NAMALWA (cell line): Measurements from ENCODE around the gene HEATR5A.

Source experiments
- DNase-seq: peaks from one replicate; pipeline ENCODE4 v3.0.0-alpha.2; 2015; ENCODE audit warnings: low spot score

The HEATR5A gene

DNA sequence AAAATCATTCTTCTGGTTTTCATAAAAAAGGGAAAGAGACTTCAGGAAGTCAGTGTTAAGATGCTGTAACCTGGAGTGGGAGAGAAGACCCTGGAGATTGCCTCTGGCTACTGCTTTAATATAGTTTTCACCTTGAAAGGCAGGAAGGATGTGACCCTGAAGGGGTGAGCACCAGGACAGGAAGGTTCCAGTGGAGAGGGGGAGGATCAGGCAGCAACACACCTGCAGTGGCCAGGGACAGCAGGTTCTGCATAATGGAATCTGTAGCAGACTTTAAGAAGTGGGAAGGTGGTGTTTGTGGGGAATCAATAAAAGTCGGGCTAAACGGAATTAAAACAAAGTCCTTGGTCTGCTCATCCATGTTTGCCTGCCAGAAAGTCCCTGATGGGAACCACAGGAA, 6.3 kb upstream of the HEATR5A start:
- no peak for DNase-seq

GRCh38 chr14:31425905-31426304, 5.6 kb upstream of the HEATR5A start:
- no peak for DNase-seq

GRCh38 chr14:31421200-31421599, 850 bp upstream of the HEATR5A start:
- no peak for DNase-seq

DNA sequence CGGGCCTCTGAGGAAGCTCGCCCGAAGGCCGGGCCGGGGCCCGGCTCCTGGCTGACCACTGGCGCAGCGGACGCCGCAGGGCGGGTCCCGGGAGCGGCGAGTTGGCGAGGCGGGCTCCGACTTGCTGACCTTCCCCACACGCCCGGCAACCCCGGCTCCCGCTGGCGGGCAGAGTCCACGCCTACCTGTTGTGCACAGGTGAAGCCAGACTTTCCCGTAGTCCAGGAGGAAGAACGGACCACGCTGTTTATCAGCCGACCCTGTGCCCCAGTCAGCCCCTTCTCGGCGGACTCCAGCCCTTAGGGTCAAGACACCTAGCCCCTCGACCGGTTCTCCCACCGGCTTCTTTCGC, 407 bp downstream of the HEATR5A start:
- no peak for DNase-seq

- DNase-seq = peak; percentile 16
Measured at GRCh38 chr14:31419179-31419966, 977 bp downstream of the HEATR5A start.

GRCh38 chr14:31418440-31418839, 1.9 kb downstream of the HEATR5A start:
- no peak for DNase-seq

- no peak for DNase-seq
Measured at GRCh38 chr14:31414190-31414833, 6.0 kb downstream of the HEATR5A start.

DNA sequence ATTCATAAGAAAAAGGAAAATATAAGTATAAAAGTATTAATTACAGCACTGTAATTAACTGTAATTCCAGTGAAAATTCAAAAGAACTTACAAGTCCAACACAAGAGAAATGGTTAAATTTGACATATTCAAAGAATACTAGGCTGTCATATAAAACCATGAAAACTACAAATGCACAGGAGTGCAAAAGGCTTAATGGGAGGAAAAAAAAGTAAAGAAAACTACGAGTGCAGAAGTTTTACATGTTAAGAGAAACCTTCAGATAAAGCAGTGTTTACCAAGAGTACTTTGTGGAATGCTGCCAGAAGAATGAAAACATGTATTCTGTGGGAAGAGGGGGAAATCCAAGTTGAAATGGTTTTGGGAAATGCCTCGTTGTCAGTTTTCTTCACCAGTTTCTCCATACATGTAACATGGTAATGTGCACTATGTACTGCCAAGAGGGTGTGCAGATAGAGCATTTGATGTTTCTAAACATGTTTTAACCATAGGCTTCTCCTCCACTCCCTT, 9.1 kb downstream of the HEATR5A start:
- no peak for DNase-seq

GRCh38 chr14:31410048-31410650, 10.2 kb downstream of the HEATR5A start:
- peak; percentile 66 for DNase-seq

- no peak for DNase-seq
Measured at GRCh38 chr14:31408421-31408820, 11.9 kb downstream of the HEATR5A start.

DNA sequence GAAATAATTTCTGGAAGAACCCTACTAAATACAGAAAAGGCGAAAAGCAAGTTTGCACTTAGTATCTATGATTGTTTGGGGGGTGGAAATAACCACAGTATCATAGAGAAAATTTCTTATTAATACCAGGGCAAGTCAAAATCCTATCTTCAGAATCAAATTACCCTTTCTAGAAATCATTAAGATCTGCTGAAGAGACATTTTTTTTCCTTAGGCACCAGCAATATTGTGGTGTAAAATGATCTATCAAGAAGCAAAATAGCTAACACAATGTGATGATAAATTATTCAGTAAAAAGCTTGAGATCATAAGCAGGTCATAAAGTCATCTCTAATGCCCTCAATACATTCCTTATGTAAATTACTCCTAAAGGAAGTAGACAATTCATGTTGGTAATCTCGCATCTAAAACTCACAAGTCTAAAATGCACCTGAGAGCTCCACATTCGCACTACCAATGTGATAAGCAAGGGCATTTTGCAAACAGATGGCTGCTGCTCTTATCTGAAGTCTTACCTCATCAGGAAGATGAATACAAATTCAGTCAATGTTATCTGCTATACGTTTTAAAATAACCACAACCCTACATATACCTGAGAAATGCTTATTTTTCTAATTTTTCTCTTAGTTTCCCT, 14.6 kb downstream of the HEATR5A start:
- DNase-seq = no peak

DNA sequence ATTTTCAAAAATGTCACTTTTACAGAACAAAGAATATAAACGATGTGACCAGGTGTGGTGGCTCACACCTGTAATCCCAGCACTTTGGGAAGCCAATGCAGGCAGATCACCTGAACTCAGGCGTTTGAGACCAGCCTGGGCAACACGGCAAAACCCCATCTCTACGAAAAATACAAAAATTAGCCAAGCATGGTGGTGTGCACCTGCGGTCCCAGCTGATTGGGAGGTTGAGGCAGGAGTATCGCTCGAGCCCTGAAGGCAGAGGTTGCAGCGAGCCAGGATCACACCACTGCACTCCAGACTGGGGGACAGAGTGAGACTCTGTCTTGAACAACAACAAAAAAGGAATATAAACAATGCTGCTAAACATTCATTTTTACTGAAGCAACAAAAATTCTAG, 15.2 kb downstream of the HEATR5A start:
- no peak for DNase-seq

DNA sequence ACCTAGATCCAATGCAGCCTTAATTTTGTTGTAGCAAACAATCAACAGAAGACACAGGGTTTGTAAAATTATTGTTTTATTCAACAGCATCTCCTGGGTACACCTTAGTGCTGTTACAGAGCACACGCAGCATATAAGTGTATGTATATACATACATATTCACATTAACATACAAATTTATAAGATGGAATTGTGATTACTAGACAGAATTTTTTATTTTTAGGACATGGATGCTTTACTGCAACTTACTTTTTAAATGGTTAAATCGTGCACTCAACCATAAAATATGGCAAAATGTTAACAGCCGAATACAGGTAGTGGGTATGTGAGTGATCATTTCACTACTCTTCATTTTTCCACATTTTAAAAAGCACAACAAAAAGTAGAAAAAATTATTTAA, 16.6 kb downstream of the HEATR5A start:
- no peak for DNase-seq

DNA sequence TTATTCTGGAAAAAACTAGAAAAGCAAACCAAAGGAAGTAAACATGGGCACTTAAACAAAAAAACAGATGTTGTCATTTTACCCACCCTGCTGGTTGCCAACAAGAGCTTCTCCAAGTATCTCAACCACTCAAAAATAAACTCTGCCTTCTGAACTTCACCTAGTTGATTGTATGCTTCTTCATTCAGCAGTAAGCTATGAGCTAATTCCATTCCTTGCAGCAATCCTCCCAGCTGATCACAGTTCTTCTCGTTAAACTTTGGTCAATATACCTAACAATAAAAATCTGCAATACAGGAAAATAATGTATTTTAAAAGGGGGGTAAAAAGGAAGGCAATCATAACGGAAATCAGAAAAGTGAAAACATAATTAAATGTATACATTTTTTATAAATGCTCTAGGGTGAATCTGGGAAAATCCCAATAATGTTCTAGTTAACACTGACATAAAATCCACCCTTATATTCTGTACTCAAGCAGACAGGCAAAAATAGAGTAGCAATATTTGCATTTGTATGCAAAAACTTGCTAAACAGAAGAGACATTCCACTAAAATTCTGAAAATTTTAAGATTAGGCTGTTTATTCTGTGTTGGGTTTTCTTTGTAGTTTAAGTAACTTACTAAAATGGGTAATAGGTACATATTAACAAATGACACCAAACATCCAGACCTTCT, 17.4 kb downstream of the HEATR5A start:
- no peak for DNase-seq

- no peak for DNase-seq
Measured at GRCh38 chr14:31401369-31401932, 18.9 kb downstream of the HEATR5A start.

GRCh38 chr14:31400031-31400638, 20.2 kb downstream of the HEATR5A start:
- DNase-seq = no peak

- DNase-seq = no peak
Measured at GRCh38 chr14:31395572-31396205, 24.7 kb downstream of the HEATR5A start.

DNA sequence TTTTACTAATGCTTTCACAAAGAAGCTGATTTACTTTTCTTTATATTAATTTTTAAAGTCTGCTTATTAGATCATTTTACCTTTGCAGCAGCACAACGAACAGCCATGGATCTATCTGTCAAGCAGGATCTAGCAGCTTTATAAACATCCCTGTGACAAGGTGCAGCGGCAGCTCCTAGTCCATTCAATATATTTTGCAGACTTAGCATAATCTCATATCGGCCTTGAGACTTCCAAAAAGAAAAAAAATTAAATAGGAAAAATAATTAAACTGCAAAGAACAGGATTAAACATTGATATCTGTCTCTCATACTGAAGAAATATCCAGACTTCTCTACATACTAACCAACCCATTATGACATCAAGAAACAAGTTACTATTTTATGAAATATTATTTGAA, 25.2 kb downstream of the HEATR5A start:
- DNase-seq = no peak

DNA sequence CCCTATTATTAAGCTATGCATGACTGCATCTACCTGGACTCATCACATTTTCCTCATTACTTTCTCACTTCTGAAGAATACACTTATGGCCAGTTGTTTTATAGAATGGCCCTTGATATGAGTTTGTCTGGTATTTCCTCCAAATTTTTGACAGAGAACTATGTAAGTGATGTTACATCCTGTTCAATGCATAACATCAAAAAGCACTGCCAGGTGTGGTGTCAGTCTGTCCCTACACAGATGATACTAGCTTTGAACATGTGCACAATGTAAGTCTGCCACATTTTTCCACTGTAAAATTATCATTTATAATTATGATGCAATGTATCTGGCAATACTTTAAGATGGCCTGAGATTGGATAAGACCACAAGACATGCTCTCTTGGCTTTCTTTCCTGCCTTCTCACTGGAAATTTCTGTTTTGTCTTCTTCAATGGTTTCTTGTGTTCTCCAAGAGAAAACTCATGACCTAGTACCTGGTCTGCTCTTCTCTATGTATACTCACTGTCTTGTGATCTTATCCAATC, 28.3 kb downstream of the HEATR5A start:
- DNase-seq = no peak

GRCh38 chr14:31391473-31391872, 28.9 kb downstream of the HEATR5A start:
- no peak for DNase-seq

- no peak for DNase-seq
Measured at GRCh38 chr14:31389946-31390345, 30.4 kb downstream of the HEATR5A start.
